ENCODE measurements around the gene GSDME. TPM values are rescaled to one million over a fixed set of nuclear protein-coding genes. Genes with fewer than 3 reads are reported as not detected.

Gene GSDME
- total RNA-seq, 1 experiment from 2014 or later = 5.5 TPM

DNA sequence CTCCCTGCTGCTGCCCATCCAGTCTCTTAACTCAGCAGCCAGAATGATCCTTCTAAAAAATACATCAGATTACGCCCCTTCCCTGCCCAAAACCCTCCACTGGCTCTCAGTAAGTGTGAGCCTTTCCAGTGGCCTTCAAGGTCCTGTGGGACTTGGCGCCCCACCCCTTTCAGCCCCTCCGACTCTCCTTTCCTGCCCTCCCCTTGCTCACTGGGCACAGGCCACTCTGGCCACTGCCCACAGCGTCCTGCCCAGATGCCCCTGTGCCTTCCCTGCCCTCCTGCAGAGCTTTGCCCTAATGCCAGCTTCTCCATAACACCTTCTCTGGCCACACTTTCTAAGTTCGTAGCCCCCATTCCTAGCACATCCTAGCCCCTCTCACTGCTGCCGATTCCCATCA is 13.8 kb downstream of the GSDME start:
- H3K4me3 Mint-ChIP-seq = no peak overlapping the region
- no peak overlapping the region for H3K23ac ChIP-seq (ENCODE audit: insufficient read length, low read depth, low read length)
- no peak overlapping the region for H2BK20ac ChIP-seq (ENCODE audit: low read depth, low read length, poor library complexity, severe bottlenecking)
- H4K8ac ChIP-seq (replicated peaks; ENCODE audit: insufficient read length, low read depth, low read length) = no peak overlapping the region
- H3K4me1 ChIP-seq (ENCODE audit: insufficient read depth, low read length) = no peaks in the 10 kb centered on the region
- H2BK5ac ChIP-seq (ENCODE audit: insufficient read length, low read length) = no peak overlapping the region
- H4K20me1 ChIP-seq (ENCODE audit: control insufficient read depth, insufficient read depth, insufficient read length) = no peaks in the 10 kb centered on the region
- no CpG with 5 or more reads among the region's 6 CpGs for WGBS (ENCODE audit: extremely low coverage, insufficient read length, low lambda C conversion rate)
- no peaks in the 10 kb centered on the region for H3K23me2 ChIP-seq (ENCODE audit: insufficient read length, low read depth, low read length, poor library complexity, severe bottlenecking)
- no peak for DNase-seq
- no peaks in the 10 kb centered on the region for H3K79me2 ChIP-seq (ENCODE audit: insufficient read depth, low read length)
- no peak overlapping the region for H3K14ac ChIP-seq (ENCODE audit: insufficient read depth, low read length)
- no peak overlapping the region for H4K5ac ChIP-seq (ENCODE audit: insufficient read length, low read depth, low read length)
- no peak overlapping the region for H3K27ac Mint-ChIP-seq
- no peaks in the 10 kb centered on the region for H3K27me3 ChIP-seq (ENCODE audit: insufficient read depth, low read length)
- H3K4ac ChIP-seq (ENCODE audit: low read depth, low read length) = no peak overlapping the region
- no peaks in the 10 kb centered on the region for H3K9me3 ChIP-seq (ENCODE audit: control insufficient read depth, low read depth, low read length)
- no peak overlapping the region for H4K91ac ChIP-seq (ENCODE audit: insufficient read length, low read depth, low read length)
- peaks cover 0 to 7% of the 10 kb centered on the region in 2 experiments; a peak in 2 of 4 replicates for H3K4me1 Mint-ChIP-seq
- H3K27ac ChIP-seq (ENCODE audit: insufficient read length, low read depth, low read length) = no peak overlapping the region
- H3K27me3 Mint-ChIP-seq (ENCODE audit: low read depth) = no peaks in the 10 kb centered on the region
- no peak overlapping the region for H3K18ac ChIP-seq (ENCODE audit: insufficient read length, low read depth, low read length)
- H2AK5ac ChIP-seq (ENCODE audit: insufficient read length, low read length) = no peak overlapping the region
- no peak overlapping the region for H2AFZ ChIP-seq (ENCODE audit: low read length)
- TF ChIP-seq, protein P1, sequence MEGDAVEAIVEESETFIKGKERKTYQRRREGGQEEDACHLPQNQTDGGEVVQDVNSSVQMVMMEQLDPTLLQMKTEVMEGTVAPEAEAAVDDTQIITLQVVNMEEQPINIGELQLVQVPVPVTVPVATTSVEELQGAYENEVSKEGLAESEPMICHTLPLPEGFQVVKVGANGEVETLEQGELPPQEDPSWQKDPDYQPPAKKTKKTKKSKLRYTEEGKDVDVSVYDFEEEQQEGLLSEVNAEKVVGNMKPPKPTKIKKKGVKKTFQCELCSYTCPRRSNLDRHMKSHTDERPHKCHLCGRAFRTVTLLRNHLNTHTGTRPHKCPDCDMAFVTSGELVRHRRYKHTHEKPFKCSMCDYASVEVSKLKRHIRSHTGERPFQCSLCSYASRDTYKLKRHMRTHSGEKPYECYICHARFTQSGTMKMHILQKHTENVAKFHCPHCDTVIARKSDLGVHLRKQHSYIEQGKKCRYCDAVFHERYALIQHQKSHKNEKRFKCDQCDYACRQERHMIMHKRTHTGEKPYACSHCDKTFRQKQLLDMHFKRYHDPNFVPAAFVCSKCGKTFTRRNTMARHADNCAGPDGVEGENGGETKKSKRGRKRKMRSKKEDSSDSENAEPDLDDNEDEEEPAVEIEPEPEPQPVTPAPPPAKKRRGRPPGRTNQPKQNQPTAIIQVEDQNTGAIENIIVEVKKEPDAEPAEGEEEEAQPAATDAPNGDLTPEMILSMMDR (conservative IDR thresholded peaks at IDR 0.05) = no peak
- H3K56ac ChIP-seq (ENCODE audit: insufficient read length, low read depth, low read length) = no peak overlapping the region
- H2BK120ac ChIP-seq (ENCODE audit: low read depth, low read length, poor library complexity, severe bottlenecking) = no peak overlapping the region
- no peak overlapping the region for H3T11ph ChIP-seq (ENCODE audit: low read length)
- peaks cover 7 to 10% of the 10 kb centered on the region in 2 experiments for H3K9me3 Mint-ChIP-seq
- no peak overlapping the region for H2BK15ac ChIP-seq (ENCODE audit: low read depth, low read length)
- no peak overlapping the region for H2BK12ac ChIP-seq (ENCODE audit: insufficient read length, low read depth, low read length)
- no peaks in the 10 kb centered on the region for H3K79me1 ChIP-seq (ENCODE audit: insufficient read depth, low read depth, low read length, poor library complexity, severe bottlenecking)
- no peak overlapping the region for H3K9ac ChIP-seq (ENCODE audit: extremely low read depth, insufficient read length, low read length)
- peaks cover 0 to 8% (median 3%) of the 10 kb centered on the region in 3 experiments; a peak in 4 of 7 replicates for H3K36me3 Mint-ChIP-seq (ENCODE audit: insufficient read depth in 1 of 3, low read depth in 3 of 3)
- no peak overlapping the region for H3K4me2 ChIP-seq (ENCODE audit: insufficient read depth, insufficient read length, low read length)

Data from H9 (cell line).